ENCODE measurements around the gene C8A. TPM values are rescaled to one million over a fixed set of nuclear protein-coding genes. Genes with fewer than 3 reads are reported as not detected.

The C8A gene
- total and polyA plus RNA-seq, 2 of the 13 experiments (the other 11 are each of a cell fraction or from before 2014, with no cell fraction given) = 10.5 to 15.0 TPM

DNA sequence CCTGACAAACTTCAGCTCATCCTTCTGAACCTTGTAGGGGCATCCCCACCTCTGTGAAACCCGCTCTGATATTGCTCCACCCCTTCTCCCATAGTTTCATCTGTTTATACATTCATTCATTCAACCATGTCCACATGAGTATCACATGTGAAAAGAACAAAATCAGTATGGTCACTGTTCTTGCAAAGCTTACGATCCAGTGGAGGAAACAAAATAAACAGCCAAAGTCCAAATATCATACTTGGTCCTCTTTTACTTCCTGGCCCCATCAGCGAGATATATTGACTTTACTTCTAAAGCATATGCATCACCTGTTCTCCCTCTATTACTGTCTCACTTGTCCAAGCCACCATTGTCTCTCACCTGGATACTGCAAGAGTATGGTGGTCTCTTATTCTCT is 35.6 kb downstream of the C8A start (continued):
- TF ChIP-seq, protein P1, sequence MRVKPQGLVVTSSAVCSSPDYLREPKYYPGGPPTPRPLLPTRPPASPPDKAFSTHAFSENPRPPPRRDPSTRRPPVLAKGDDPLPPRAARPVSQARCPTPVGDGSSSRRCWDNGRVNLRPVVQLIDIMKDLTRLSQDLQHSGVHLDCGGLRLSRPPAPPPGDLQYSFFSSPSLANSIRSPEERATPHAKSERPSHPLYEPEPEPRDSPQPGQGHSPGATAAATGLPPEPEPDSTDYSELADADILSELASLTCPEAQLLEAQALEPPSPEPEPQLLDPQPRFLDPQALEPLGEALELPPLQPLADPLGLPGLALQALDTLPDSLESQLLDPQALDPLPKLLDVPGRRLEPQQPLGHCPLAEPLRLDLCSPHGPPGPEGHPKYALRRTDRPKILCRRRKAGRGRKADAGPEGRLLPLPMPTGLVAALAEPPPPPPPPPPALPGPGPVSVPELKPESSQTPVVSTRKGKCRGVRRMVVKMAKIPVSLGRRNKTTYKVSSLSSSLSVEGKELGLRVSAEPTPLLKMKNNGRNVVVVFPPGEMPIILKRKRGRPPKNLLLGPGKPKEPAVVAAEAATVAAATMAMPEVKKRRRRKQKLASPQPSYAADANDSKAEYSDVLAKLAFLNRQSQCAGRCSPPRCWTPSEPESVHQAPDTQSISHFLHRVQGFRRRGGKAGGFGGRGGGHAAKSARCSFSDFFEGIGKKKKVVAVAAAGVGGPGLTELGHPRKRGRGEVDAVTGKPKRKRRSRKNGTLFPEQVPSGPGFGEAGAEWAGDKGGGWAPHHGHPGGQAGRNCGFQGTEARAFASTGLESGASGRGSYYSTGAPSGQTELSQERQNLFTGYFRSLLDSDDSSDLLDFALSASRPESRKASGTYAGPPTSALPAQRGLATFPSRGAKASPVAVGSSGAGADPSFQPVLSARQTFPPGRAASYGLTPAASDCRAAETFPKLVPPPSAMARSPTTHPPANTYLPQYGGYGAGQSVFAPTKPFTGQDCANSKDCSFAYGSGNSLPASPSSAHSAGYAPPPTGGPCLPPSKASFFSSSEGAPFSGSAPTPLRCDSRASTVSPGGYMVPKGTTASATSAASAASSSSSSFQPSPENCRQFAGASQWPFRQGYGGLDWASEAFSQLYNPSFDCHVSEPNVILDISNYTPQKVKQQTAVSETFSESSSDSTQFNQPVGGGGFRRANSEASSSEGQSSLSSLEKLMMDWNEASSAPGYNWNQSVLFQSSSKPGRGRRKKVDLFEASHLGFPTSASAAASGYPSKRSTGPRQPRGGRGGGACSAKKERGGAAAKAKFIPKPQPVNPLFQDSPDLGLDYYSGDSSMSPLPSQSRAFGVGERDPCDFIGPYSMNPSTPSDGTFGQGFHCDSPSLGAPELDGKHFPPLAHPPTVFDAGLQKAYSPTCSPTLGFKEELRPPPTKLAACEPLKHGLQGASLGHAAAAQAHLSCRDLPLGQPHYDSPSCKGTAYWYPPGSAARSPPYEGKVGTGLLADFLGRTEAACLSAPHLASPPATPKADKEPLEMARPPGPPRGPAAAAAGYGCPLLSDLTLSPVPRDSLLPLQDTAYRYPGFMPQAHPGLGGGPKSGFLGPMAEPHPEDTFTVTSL (CRISPR knock-in tag; IDR thresholded peaks at IDR 0.05; ENCODE audit: borderline replicate concordance) = peak; percentile 73; the same call in 1 of the 2 replicates
- TF ChIP-seq PAWR (CRISPR knock-in tag; IDR thresholded peaks at IDR 0.05; ENCODE audit: borderline replicate concordance) = no peak
- TF ChIP-seq ZFP41 (CRISPR knock-in tag; IDR thresholded peaks at IDR 0.05; ENCODE audit: borderline replicate concordance) = no peak
- no peak for TF ChIP-seq ZNF501 (CRISPR knock-in tag; IDR thresholded peaks at IDR 0.05)
- TF ChIP-seq, protein P2, sequence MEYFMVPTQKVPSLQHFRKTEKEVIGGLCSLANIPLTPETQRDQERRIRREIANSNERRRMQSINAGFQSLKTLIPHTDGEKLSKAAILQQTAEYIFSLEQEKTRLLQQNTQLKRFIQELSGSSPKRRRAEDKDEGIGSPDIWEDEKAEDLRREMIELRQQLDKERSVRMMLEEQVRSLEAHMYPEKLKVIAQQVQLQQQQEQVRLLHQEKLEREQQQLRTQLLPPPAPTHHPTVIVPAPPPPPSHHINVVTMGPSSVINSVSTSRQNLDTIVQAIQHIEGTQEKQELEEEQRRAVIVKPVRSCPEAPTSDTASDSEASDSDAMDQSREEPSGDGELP (IDR thresholded peaks at IDR 0.05; ENCODE audit: borderline replicate concordance, low read depth) = peak; percentile 44; the same call in 1 of the 2 replicates
- TF ChIP-seq, protein P3, sequence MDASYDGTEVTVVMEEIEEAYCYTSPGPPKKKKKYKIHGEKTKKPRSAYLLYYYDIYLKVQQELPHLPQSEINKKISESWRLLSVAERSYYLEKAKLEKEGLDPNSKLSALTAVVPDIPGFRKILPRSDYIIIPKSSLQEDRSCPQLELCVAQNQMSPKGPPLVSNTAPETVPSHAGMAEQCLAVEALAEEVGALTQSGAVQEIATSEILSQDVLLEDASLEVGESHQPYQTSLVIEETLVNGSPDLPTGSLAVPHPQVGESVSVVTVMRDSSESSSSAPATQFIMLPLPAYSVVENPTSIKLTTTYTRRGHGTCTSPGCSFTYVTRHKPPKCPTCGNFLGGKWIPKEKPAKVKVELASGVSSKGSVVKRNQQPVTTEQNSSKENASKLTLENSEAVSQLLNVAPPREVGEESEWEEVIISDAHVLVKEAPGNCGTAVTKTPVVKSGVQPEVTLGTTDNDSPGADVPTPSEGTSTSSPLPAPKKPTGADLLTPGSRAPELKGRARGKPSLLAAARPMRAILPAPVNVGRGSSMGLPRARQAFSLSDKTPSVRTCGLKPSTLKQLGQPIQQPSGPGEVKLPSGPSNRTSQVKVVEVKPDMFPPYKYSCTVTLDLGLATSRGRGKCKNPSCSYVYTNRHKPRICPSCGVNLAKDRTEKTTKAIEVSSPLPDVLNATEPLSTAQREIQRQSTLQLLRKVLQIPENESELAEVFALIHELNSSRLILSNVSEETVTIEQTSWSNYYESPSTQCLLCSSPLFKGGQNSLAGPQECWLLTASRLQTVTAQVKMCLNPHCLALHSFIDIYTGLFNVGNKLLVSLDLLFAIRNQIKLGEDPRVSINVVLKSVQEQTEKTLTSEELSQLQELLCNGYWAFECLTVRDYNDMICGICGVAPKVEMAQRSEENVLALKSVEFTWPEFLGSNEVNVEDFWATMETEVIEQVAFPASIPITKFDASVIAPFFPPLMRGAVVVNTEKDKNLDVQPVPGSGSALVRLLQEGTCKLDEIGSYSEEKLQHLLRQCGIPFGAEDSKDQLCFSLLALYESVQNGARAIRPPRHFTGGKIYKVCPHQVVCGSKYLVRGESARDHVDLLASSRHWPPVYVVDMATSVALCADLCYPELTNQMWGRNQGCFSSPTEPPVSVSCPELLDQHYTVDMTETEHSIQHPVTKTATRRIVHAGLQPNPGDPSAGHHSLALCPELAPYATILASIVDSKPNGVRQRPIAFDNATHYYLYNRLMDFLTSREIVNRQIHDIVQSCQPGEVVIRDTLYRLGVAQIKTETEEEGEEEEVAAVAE (CRISPR knock-in tag; IDR thresholded peaks at IDR 0.05; ENCODE audit: borderline replicate concordance) = no peak
- TF ChIP-seq SOX13 (IDR thresholded peaks at IDR 0.05) = no peak
- TF ChIP-seq SOX13 (CRISPR knock-in tag; conservative IDR thresholded peaks at IDR 0.05 in 1 of 2, IDR thresholded peaks at IDR 0.05 in 1 of 2) = peak in 1 of 2 experiments; percentile 47; a peak in 1 of 4 replicates
- no peak for TF ChIP-seq ZSCAN12 (CRISPR knock-in tag; IDR thresholded peaks at IDR 0.05)
- TF ChIP-seq HNF4A (CRISPR knock-in tag; IDR thresholded peaks at IDR 0.05) = peak; percentile 60
- TF ChIP-seq ZBTB20 (CRISPR knock-in tag; IDR thresholded peaks at IDR 0.05; ENCODE audit: borderline replicate concordance, low read depth) = peak; percentile 49; the same call in 1 of the 2 replicates
- TF ChIP-seq HOMEZ (CRISPR knock-in tag; IDR thresholded peaks at IDR 0.05; ENCODE audit: low read depth) = peak; percentile 84; the same call in 1 of the 2 replicates
- TF ChIP-seq BRCA1 (CRISPR knock-in tag; IDR thresholded peaks at IDR 0.05) = no peak
- no peak for TF ChIP-seq TFE3 (CRISPR knock-in tag; IDR thresholded peaks at IDR 0.05)

All from HepG2 (cell line).